Aorta (tissue), 5 donors: Measurements from ENCODE around the gene ARAP3. TPM values are rescaled to one million over a fixed set of nuclear protein-coding genes. Genes with fewer than 3 reads are reported as not detected.
A peak's percentile ranks its signal among the peaks of the same experiment; 100 is the strongest.
"Not testable (repeated sequence)": the region's sequence is repeated elsewhere in the genome, so short reads cannot be mapped to it uniquely, and the experiment has no call there.

Experiments
- ATAC-seq: fragments of 200-7000 bp; cut with Tn5 transposase; one replicate; pipeline ENCODE4 v1.9.1; 2022; ENCODE audit warnings: moderate library complexity; ENCODE audit not compliant: low FRiP score
- DNase-seq, 2 donors: peaks; one replicate each; pipeline ENCODE4 v3.0.0-alpha.2; 2020
- H3K27ac ChIP-seq, 2 donors: one replicate each; pipeline ENCODE4 v1.5.1; 2013; ENCODE audit warnings: low read length in 2 of 2, mild to moderate bottlenecking in 2 of 2, moderate library complexity in 2 of 2, control low read depth in 1 of 2, inconsistent platforms in 1 of 2, low read depth in 1 of 2
- H3K27me3 ChIP-seq, 2 donors: one replicate each; pipeline ENCODE4 v1.6.1; 2013; ENCODE audit warnings: control low read depth in 1 of 2, low read length in 1 of 2, mild to moderate bottlenecking in 1 of 2, moderate library complexity in 1 of 2; ENCODE audit not compliant: insufficient read depth in 2 of 2, control insufficient read depth in 1 of 2
- H3K36me3 ChIP-seq, 2 donors: one replicate each; pipeline ENCODE4 v1.6.1; 2013; ENCODE audit warnings: control low read depth in 1 of 2, low read length in 1 of 2, mild to moderate bottlenecking in 1 of 2; ENCODE audit not compliant: insufficient read depth in 2 of 2, control insufficient read depth in 1 of 2
- H3K4me1 ChIP-seq, 2 donors: one replicate each; pipeline ENCODE4 v1.6.1; 2013; ENCODE audit warnings: low read length in 2 of 2, control low read depth in 1 of 2, mild to moderate bottlenecking in 1 of 2, moderate library complexity in 1 of 2; ENCODE audit not compliant: insufficient read depth in 2 of 2, control insufficient read depth in 1 of 2
- H3K4me3 ChIP-seq, 2 donors: one replicate each; pipeline ENCODE4 v1.5.1; 2013; ENCODE audit warnings: low read length in 2 of 2, control low read depth in 1 of 2, mild to moderate bottlenecking in 1 of 2
- H3K9me3 ChIP-seq: one replicate; pipeline ENCODE4 v1.6.1; 2013; ENCODE audit warnings: mild to moderate bottlenecking, low read length; ENCODE audit not compliant: control insufficient read depth
- WGBS, 2 donors: extraction: QIAGEN DNeasy Blood & Tissue Kit; methylation state at CpG; one replicate each; pipeline ENCODE4 v1.1.7; 2013; 5-methylcytosine and 5-hydroxymethylcytosine counted together
- intact Hi-C, 2 donors: fragments of 100-400 bp; cut with DNase I; formaldehyde crosslinking; loops; one replicate each; pipeline versions ENCODE4 v1.14.2 to v1.15.0; 2022
- polyA plus RNA-seq, 2 donors: library from polyadenylated mRNA; stranded (reverse); fragments of 200-250 nt; gene quantifications; one replicate each; pipeline ENCODE4 v1.2.3, GENCODE V29; 2013
- total RNA-seq, 2 donors: library from RNA; stranded (reverse); fragmentation: NEBNext Ultra II Directional; extraction: Animal tissue kit (Norgen Biotek cat#: 25700); gene quantifications; one replicate each; pipeline ENCODE4 v1.2.1, GENCODE V29; 2021
- donor health status: healthy with polysubstance abuse.
- donor health status: Bipolar disorder and iron deficiency.
- donor health status: DM: no; HTN: no; CAD: no.
- donor health status: DM: no; HTN: no; CAD: no.
- donor health status: DM: yes; HTN: yes; CAD: no.

Gene ARAP3
- total and polyA plus RNA-seq, 4 donors, result 1.8 to 34.2 (median 17.8) TPM

DNA sequence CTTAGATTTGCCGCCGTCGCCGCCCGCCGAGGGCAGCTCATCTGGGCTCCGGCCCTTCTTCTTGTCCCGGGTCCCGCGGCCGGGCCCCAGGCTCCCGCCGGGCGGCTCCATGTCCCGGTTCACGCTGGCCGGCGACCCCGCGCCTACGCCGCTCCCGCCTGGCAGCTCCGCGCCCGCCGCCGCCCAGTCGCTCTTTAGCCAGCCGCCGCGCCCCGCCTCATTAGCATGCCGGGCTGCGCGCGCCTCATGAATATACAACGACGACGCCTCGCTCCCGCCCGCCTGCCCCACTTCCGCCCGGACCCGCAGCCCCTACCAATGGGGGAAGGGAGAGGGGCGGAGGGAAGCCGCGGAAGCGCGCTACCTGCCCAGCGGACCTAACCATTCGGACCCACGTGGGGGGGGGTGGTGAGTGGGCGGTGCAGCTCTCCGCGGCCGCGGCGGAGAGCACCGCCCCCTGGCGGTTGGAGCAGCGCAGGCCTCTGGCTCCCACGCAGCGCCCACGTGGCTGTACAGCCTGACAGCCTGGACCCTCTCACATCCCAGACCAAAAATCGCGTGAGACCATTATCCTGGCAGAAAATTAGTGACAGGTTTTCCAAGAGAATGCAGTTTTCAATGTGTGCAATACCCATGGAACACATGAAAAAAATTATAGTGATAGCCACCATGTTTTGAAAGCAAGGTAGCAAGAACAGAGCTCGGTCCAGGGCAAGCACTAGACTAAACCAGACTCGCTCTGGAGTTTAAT lies 63.1 kb downstream of the ARAP3 start, which contains the start of gene DIAPH1:
Gene DIAPH1, minus strand, starts transcription at position 197 of the 751 bp plus-strand sequence. Its CDS starts 86 bp downstream, at position 111.
- H3K27me3 ChIP-seq, result no peaks in the 10 kb centered on the region
- H3K9me3 ChIP-seq, result no peaks in the 10 kb centered on the region
- H3K36me3 ChIP-seq, result peaks cover 0 to 3% of the 10 kb centered on the region in 2 donors
- DNase-seq (peak; percentile 98 to 99), ATAC-seq (peak; percentile 98)
- WGBS, 2 donors, result 1% methylated on average over 62 to 70 of the region's 70 CpGs
- intact Hi-C loops, result loop anchor here (1.0 kb wide), 1 partner anchor 27 kb away; no protein-coding TSS in a partner anchor
- peak within 1 kb of the TSS; percentile 97 to 98 for H3K4me3 ChIP-seq
- H3K27ac ChIP-seq, result peak within 1 kb of the TSS; percentile 74 to 91
- H3K4me1 ChIP-seq, result peaks cover 0 to 8% of the 10 kb centered on the region in 2 donors

DNA sequence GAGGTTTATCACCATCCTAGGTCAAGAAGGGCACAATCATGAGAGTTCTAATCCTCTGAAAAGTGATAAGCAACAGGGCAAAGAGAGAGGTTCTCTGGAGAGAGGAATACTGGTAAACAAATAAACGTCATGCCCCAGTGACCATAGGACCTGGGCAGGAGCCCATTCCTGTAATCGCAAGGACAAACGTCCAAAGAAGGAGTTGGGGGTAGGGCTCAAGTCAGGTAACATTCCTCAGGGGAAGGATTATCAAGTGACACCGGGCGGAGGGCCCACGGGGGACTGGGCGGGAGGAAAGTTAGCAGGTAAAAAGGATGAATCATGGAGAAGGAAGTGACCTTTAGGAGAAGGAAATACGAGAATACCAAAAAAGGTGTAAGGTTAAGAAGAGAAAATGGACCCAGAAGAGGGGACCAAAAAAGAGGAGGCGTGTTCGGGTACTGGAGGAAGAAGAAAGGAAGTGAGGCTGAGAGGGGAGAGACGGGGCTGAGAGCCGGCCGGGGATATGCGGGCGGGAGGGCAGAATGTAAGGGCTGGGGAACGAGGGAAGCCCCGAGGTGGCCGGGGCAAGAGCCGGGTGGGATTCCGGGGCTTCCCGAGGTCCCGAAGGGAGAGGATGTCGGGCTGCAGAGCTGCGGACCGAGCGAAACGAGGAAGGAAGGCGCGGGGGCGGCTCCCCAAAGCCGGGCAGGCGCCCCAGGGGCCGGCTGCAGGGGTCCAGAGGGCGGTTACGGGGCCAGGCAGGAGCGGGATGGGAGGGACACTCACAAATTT lies 63.8 kb downstream of the ARAP3 start:
- Histone ChIP-seq H3K27me3 (no peaks in the 10 kb centered on the region), H3K9me3 (no peaks in the 10 kb centered on the region), H3K4me1 (peaks cover 0 to 8% of the 10 kb centered on the region in 2 donors), H3K4me3 (peak overlapping the region; percentile 97 to 98), H3K27ac (peak overlapping the region; percentile 74 to 91), H3K36me3 (peaks cover 0 to 3% of the 10 kb centered on the region in 2 donors)
- intact Hi-C loops, result no loop called here
- DNase-seq (peak in 1 of 2 donors; percentile 70), ATAC-seq (peak; percentile 69)
- 0 to 1% methylated on average over 28 to 36 of the region's 36 CpGs for WGBS, 2 donors

DNA sequence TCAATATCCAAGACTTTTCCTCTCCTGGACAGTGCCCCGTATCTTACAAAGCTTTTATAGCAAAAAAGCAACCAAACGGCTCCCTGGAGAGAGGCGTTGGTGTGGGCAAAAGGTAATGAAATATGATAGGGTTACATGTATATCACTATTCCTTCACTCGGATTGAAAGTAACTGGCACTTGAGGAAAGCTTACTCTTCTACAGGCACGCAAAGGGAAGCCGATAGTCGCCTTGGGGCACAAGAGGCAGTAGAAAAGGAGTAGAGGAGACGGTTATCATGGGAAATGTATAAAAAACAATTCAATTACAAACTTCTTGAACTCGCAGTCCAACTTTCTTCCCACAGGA lies 64.4 kb downstream of the ARAP3 start:
- intact Hi-C loops, result no loop called here
- 0% methylated on average over 9 of the region's 9 CpGs for WGBS, 2 donors
- H3K4me3 ChIP-seq, result peak overlapping the region; percentile 97 to 98
- H3K27me3 ChIP-seq, result no peaks in the 10 kb centered on the region
- ATAC-seq, result no peak
- no peaks in the 10 kb centered on the region for H3K9me3 ChIP-seq
- DNase-seq, result no peak
- peak overlapping the region; percentile 74 to 91 for H3K27ac ChIP-seq
- peaks cover 0 to 3% of the 10 kb centered on the region in 2 donors for H3K36me3 ChIP-seq
- peaks cover 0 to 8% of the 10 kb centered on the region in 2 donors for H3K4me1 ChIP-seq

DNA sequence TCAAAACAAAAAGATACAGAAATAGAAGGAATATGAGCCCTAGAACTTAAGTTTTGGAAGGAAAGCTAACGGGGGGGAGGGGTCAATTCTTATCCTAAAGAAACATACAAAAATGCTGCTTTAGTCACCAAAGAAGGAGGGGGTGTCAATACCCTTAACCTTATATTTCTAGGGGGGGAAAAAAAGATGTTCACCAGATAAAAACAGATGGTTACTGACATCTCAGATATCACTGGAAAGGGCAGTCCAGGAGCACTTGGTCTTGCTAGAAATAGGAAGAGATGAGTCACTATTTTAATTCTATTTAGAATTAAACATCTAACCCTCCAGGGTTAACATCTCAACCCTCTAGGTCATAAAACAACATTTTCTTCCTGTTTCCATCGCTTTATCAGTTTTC lies 64.9 kb downstream of the ARAP3 start:
- Histone ChIP-seq H3K27ac (no peak overlapping the region), H3K4me1 (peaks cover 0 to 8% of the 10 kb centered on the region in 2 donors)

DNA sequence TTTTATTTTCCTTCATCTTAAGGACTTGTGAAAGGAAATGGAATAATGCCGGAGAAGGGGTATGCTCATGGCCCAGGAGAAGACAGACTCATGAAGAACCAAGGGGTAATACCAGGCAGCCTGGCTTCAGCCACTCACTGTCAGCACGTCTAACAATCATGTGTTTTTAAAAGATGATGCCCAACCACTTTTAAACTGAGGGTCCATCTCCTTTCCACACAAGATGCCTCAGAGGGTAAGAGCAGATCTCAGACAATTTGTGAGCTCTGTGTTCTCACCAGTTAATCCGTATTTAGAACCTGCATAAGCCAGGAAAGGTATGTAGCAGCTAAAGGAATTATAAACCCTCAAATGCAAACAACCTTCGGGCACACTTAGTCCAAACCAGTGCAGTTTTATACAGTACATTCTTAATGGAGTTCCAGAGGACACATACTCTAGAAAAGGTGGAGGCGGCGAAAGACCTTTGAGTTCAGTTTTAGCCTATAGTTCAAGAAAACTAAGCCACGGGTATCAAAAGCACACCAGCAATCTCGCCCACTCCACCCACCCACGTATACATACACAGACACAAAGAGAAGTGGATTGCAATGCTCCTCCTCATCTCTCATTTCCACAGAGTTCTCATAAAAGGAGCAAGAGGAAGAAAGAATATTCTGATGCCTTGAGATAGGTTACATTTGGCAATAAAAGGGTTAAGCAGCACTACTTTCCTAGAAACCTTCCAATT lies 65.9 kb downstream of the ARAP3 start:
- Histone ChIP-seq H3K27ac (peak overlapping the region in 1 of 2 donors; percentile 21), H3K36me3 (peaks cover 0 to 3% of the 10 kb centered on the region in 2 donors), H3K27me3 (no peaks in the 10 kb centered on the region), H3K4me1 (peaks cover 0 to 8% of the 10 kb centered on the region in 2 donors), H3K4me3 (no peak overlapping the region), H3K9me3 (no peaks in the 10 kb centered on the region)
- no peak for ATAC-seq
- WGBS, 2 donors, result 55 to 57% methylated on average over 9 of the region's 9 CpGs
- intact Hi-C loops, result no loop called here
- DNase-seq, result no peak

More for the DNA sequence above, 64.9 kb downstream of the ARAP3 start:
- H3K36me3 ChIP-seq, result peaks cover 0 to 3% of the 10 kb centered on the region in 2 donors
- DNase-seq, result no peak
- intact Hi-C loops, result no loop called here
- 2 to 4% methylated on average over 2 of the region's 2 CpGs for WGBS, 2 donors
- peak overlapping the region; percentile 97 to 98 for H3K4me3 ChIP-seq
- no peaks in the 10 kb centered on the region for H3K27me3 ChIP-seq
- ATAC-seq, result no peak
- no peaks in the 10 kb centered on the region for H3K9me3 ChIP-seq

DNA sequence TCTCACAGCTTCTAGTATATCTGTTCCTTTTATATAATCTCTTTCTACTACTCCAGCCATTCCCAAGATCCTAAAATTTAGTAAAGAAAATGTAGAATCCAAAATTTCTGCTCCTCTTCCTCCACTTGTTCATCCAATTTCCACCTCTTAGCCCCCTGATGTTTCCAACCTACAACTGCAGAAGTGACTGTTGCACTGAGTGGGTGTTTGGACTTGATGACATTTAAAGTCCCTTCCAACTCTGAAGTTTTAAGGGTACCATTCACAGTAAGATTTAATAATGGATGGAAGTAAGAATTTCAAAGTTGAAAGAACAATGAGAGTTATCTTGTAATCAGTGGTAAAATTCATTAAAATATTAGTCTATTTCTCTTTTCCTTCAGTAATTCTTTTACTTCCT lies 68.7 kb downstream of the ARAP3 start:
- no peak for DNase-seq
- H3K4me3 ChIP-seq, result no peak overlapping the region
- no peaks in the 10 kb centered on the region for H3K9me3 ChIP-seq
- intact Hi-C loops, result no loop called here
- H3K4me1 ChIP-seq, result peaks cover 0 to 8% of the 10 kb centered on the region in 2 donors
- no peak overlapping the region for H3K27ac ChIP-seq
- H3K36me3 ChIP-seq, result no peaks in the 10 kb centered on the region
- ATAC-seq, result no peak
- H3K27me3 ChIP-seq, result no peaks in the 10 kb centered on the region

DNA sequence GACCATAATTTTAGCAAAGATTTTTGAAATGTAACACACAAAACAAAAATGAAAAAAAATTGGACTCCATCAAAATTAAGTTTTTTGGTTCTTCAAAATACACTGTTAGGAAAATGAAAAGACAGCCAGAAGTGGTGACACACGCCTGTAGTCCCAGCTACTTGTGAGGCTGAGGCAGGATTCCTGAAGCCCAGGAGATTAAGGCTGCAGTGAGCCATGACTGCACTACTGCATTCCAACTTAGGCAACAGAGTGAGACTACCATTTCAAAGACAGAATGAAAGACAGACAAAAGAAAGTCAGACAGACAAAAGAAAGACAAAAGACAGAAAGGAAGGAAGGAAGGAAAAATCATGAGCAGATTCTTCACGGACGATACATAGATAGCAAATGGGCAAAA lies 70.7 kb downstream of the ARAP3 start:
- Histone ChIP-seq H3K27me3 (no peaks in the 10 kb centered on the region), H3K4me1 (peaks cover 0 to 4% of the 10 kb centered on the region in 2 donors), H3K4me3 (no peak overlapping the region), H3K9me3 (no peaks in the 10 kb centered on the region), H3K27ac (no peak overlapping the region), H3K36me3 (no peaks in the 10 kb centered on the region)
- DNase-seq (no peak), ATAC-seq (no peak)
- 97 to 98% methylated on average over 3 of the region's 3 CpGs for WGBS, 2 donors
- intact Hi-C loops, result no loop called here

DNA sequence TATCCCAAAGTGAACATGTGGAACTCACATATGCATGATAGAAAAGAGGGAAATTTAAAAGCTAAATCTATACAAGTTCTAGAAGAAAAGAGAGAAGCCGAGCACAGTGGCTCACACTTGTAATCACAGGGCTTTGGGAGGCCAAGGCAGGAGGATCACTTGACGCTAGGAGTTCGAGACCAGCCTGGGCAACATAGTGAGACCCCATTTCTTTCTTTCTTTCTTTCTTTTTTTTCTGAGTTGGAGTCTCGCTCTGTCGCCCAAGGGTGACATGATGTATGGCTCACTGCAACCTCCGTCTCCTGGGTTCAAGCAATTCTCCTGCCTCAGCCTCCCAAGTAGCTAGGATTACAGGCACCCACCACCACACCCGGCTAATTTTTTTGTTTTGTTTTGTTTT lies 72.1 kb downstream of the ARAP3 start:
- H3K4me1 ChIP-seq, DNase-seq, H3K27me3 ChIP-seq, H3K36me3 ChIP-seq, H3K4me3 ChIP-seq, intact Hi-C loops, ATAC-seq, H3K9me3 ChIP-seq, H3K27ac ChIP-seq: not testable (repeated sequence)
- 99% methylated on average over 7 of the region's 7 CpGs for WGBS, 2 donors
